Lower leg skin (tissue), 4 donors: Measurements from ENCODE around the gene MAN2A2. TPM values are rescaled to one million over a fixed set of nuclear protein-coding genes. Genes with fewer than 3 reads are reported as not detected.

Experiments
- DNase-seq, 2 donors: peaks; one replicate each; pipeline ENCODE4 v3.0.0-alpha.2; 2019; ENCODE audit warnings: low spot score in 2 of 2
- H3K4me3 ChIP-seq: fragments of 200-600 bp; sonication (generic); 2 replicates; pipeline ENCODE4 v1.5.1; 2017; ENCODE audit warnings: mild to moderate bottlenecking, low read depth; ENCODE audit not compliant: poor library complexity, severe bottlenecking
- CTCF ChIP-seq, 3 donors: fragments of 450-650 bp; IDR thresholded peaks; one replicate each; pipeline ENCODE4 v1.5.1; 2016; ENCODE audit warnings: antibody characterized with exemption in 3 of 3, mild to moderate bottlenecking in 3 of 3, moderate library complexity in 2 of 3
- POLR2A ChIP-seq, 2 donors: fragments of 450-650 bp; IDR thresholded peaks; one replicate each; pipeline ENCODE4 v1.6.1; 2016 to 2017; ENCODE audit warnings: antibody characterized with exemption in 2 of 2, mild to moderate bottlenecking in 1 of 2, moderate library complexity in 1 of 2
- WGBS, 2 donors: methylation state at CpG; one replicate each; pipeline ENCODE4 v1.1.5; 2018; 5-methylcytosine and 5-hydroxymethylcytosine counted together
- intact Hi-C: fragments of 100-400 bp; cut with DNase I; formaldehyde crosslinking; loops from one replicate; pipeline ENCODE4 v1.15.0; 2023; ENCODE audit warnings: low total_unique reads
- total RNA-seq, 4 donors: library from RNA; depleted of rRNA; stranded (reverse); fragments of >200 nt; gene quantifications; one replicate each; pipeline ENCODE4 v1.1.0, GENCODE V29; 2016

The MAN2A2 gene
- total RNA-seq = 10 to 100 TPM; 21.8 to 43.5 (median 27.4) TPM

- H3K4me3 ChIP-seq = peak within 1 kb of the TSS; percentile 82
- DNase-seq = peak in 1 of 2 donors; percentile 90
- TF ChIP-seq CTCF (IDR thresholded peaks at IDR 0.05) = no peak
- no peak for TF ChIP-seq POLR2A (IDR thresholded peaks at IDR 0.05)
- intact Hi-C loops = no loop called here
- 0 to 2% methylated on average over 30 to 46 of the region's 81 CpGs for WGBS, 2 donors
Observed at GRCh38 chr15:90902840-90903732, at the start of gene MAN2A2. Gene MAN2A2 (plus strand): TSS chr15:90903302. CDS start chr15:90904208, 906 bp downstream.

GRCh38 chr15:90855139-90855538, 48.0 kb upstream of the MAN2A2 start:
- DNase-seq = no peak
- WGBS, 2 donors = 81 to 94% methylated on average over 8 to 9 of the region's 9 CpGs
- H3K4me3 ChIP-seq = no peak overlapping the region
- TF ChIP-seq POLR2A (IDR thresholded peaks at IDR 0.05) (no peak), CTCF (IDR thresholded peaks at IDR 0.05) (no peak)
- intact Hi-C loops = no loop called here

- no peak overlapping the region for H3K4me3 ChIP-seq
- no peak for TF ChIP-seq CTCF (IDR thresholded peaks at IDR 0.05)
- TF ChIP-seq POLR2A (IDR thresholded peaks at IDR 0.05) = no peak
- intact Hi-C loops = no loop called here
- 85 to 89% methylated on average over 8 of the region's 8 CpGs for WGBS, 2 donors
- no peak for DNase-seq
Observed at GRCh38 chr15:90857337-90857736, 45.8 kb upstream of the MAN2A2 start.

GRCh38 chr15:90857883-90858443, 45.1 kb upstream of the MAN2A2 start:
- intact Hi-C loops = no loop called here
- no peak for DNase-seq
- 92 to 95% methylated on average over 8 of the region's 8 CpGs for WGBS, 2 donors
- H3K4me3 ChIP-seq = no peak overlapping the region
- no peak for TF ChIP-seq POLR2A (IDR thresholded peaks at IDR 0.05)
- TF ChIP-seq CTCF (IDR thresholded peaks at IDR 0.05) = no peak

- H3K4me3 ChIP-seq = no peak overlapping the region
- TF ChIP-seq POLR2A (IDR thresholded peaks at IDR 0.05) (no peak), CTCF (IDR thresholded peaks at IDR 0.05) (no peak)
- 75% methylated on average over 10 of the region's 10 CpGs for WGBS, 2 donors
- intact Hi-C loops = no loop called here
- DNase-seq = no peak
Observed at GRCh38 chr15:90859234-90860131, 43.6 kb upstream of the MAN2A2 start.
